GM12878 (cell line): ENCODE measurements around the gene BICRA. TPM values are rescaled to one million over a fixed set of nuclear protein-coding genes. Genes with fewer than 3 reads are reported as not detected.
A peak's percentile ranks its signal among the peaks of the same experiment; 100 is the strongest.

Experiments
- ASH2L ChIP-seq: fragments of 300-600, 200-600 bp; sonication (generic); IDR thresholded peaks from 2 replicates; pipeline ENCODE4 v1.6.1; 2017; ENCODE audit warnings: low read depth, mild to moderate bottlenecking, borderline replicate concordance
- CREB1 ChIP-seq: IDR thresholded peaks from 2 replicates; pipeline ENCODE4 v1.6.1; 2012; ENCODE audit warnings: low read depth, mild to moderate bottlenecking, inconsistent platforms
- CREM ChIP-seq: IDR thresholded peaks from 2 replicates; pipeline ENCODE4 v1.6.1; 2014; ENCODE audit warnings: antibody characterized with exemption, low read depth
- EZH2 ChIP-seq: IDR thresholded peaks from 2 replicates; pipeline ENCODE4 v1.6.1; 2012; ENCODE audit warnings: low read depth, mild to moderate bottlenecking, control low read depth, inconsistent platforms, low read length, borderline replicate concordance; ENCODE audit not compliant: control insufficient read depth
- IKZF2 ChIP-seq, 2 experiments: fragments of 450-650 bp; IDR thresholded peaks; 2 replicates each; pipeline ENCODE4 v1.6.1; 2017; ENCODE audit warnings: mild to moderate bottlenecking in 2 of 2, moderate library complexity in 2 of 2
- LARP7 ChIP-seq: fragments of 450-650 bp; IDR thresholded peaks from 2 replicates; pipeline ENCODE4 v1.6.1; 2017; ENCODE audit warnings: mild to moderate bottlenecking
- MEF2A ChIP-seq: IDR thresholded peaks from 2 replicates; pipeline ENCODE4 v1.6.1; 2011; ENCODE audit warnings: low read depth, mild to moderate bottlenecking, low read length, moderate library complexity; ENCODE audit not compliant: insufficient read depth
- NFYB ChIP-seq: IDR thresholded peaks from 2 replicates; pipeline ENCODE4 v1.6.1; 2011; ENCODE audit warnings: low read depth, mild to moderate bottlenecking, low read length, improper control_type of control experiment, moderate library complexity; ENCODE audit not compliant: insufficient read depth
- POU2F2 ChIP-seq: IDR thresholded peaks from 3 replicates; pipeline ENCODE4 v1.6.1; 2011; ENCODE audit warnings: low read depth, mild to moderate bottlenecking, low read length, borderline replicate concordance
- SREBF1 ChIP-seq: IDR thresholded peaks from 2 replicates; pipeline ENCODE4 v1.6.1; 2012; ENCODE audit warnings: mild to moderate bottlenecking, low read length
- STAT3 ChIP-seq: IDR thresholded peaks from 2 replicates; pipeline ENCODE4 v1.6.1; 2011; ENCODE audit warnings: low read depth, low read length, improper control_type of control experiment
- TCF12 ChIP-seq: IDR thresholded peaks from 2 replicates; pipeline ENCODE4 v1.6.1; 2011; ENCODE audit warnings: low read depth, mild to moderate bottlenecking, low read length
- TCF3 ChIP-seq: IDR thresholded peaks from 2 replicates; pipeline ENCODE4 v1.6.1; 2012; ENCODE audit warnings: low read depth, mild to moderate bottlenecking, low read length, borderline replicate concordance; ENCODE audit not compliant: insufficient read depth
- ZNF24 ChIP-seq: fragments of 450-650 bp; IDR thresholded peaks from 2 replicates; pipeline ENCODE4 v1.6.1; 2017; ENCODE audit warnings: antibody characterized with exemption, mild to moderate bottlenecking
- polyA plus RNA-seq, 11 experiments: library from polyadenylated mRNA; depleted of rRNA in 4 of 11; unstranded in 6 of 11; stranded (reverse) in 5 of 11; fragments of >200 nt; fragmentation: Nextera tagmentation in 4 of 11; fragmentation: Illumina TruSeq in 1 of 11; extraction: Ambion mirVana in 4 of 11; extraction: Trizol in 1 of 11; gene quantifications; 1 replicate in 1 of 11; 2 replicates in 10 of 11; pipeline versions ENCODE4 v1.2.1 to v1.2.3, GENCODE V29; 2011 to 2016; ENCODE audit warnings: inconsistent platforms in 2 of 11, missing spikeins in 2 of 11, low read depth in 1 of 11
- total RNA-seq, 4 experiments: library from RNA; depleted of rRNA in 3 of 4; stranded (reverse); fragments of >200 nt in 3 of 4; fragmentation: Illumina TruSeq in 1 of 4; extraction: Trizol in 1 of 4; gene quantifications; 2 replicates each; pipeline versions ENCODE4 v1.2.1 to v1.2.3, GENCODE V29; 2013 to 2021
- TF ChIP-seq, protein P1 (sequence below): fragments of 450-650 bp; formaldehyde crosslinking; IDR thresholded peaks from 2 replicates; pipeline ENCODE4 v1.5.0; 2022; ENCODE audit warnings: mild to moderate bottlenecking, missing genetic modification characterization
- TF ChIP-seq, protein P2 (sequence below): fragments of 450-650 bp; IDR thresholded peaks from 2 replicates; pipeline ENCODE4 v1.6.1; 2017; ENCODE audit warnings: mild to moderate bottlenecking, moderate library complexity
- TF ChIP-seq, protein P3 (sequence below): fragments of 450-650 bp; formaldehyde crosslinking; IDR thresholded peaks from 2 replicates; pipeline ENCODE4 v1.4.0; 2022; ENCODE audit warnings: mild to moderate bottlenecking, moderate library complexity

The BICRA gene
- total and polyA plus RNA-seq, 10 of the 15 experiments (the other 5 are each of a cell fraction or from before 2014, with no cell fraction given), result 0.11 to 15.3 (median 1.3) TPM

DNA sequence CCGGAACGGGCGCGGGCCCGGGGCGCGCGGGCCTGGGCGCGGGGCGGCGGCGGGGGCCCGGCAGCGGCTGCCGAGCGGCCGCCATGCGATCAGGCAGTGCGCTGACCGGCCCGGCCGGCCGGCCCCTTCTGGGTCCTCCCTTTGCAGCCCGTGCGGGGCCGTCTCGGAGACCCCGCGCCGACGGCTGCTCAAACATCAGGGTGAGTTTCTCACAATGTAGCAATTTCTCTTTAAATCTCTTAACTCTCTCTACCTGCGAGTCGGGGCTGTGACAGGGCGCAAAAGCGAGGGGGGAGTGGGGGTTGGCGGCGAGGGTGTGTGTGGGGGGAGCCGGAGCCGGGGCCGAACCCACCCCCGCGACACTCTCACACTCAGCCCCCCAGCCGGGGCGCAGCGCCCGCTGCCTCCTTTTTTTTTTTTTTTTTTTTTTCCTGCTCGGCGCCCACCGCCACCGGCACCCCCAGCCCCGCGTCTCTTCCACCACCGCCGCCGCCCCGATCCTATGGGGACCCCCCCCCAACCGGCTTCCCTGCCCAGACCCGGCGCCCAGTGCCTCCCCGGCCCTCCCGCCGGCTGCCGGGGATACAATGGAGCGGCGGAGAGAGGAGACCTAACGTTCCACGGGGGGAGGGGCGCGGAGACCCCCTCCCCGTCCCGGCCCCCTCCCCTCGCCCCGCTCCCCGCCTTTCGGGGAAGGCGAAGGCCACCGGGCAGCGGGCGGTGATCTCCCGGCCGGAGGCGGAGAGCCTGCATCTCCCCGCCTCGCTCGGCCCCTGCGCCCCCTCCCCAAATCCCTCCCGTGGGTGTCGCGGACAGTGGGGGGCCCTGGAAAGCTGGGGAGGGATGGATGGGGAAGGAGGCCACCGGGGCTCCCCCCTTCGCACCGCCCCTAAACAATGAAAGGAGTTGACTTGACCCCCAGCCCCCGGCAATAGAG lies at the start of gene BICRA (continued):
- TF ChIP-seq CREM, result peak; percentile 27; the same call in 1 of the 2 replicates
- TF ChIP-seq POU2F2, result no peak
- TF ChIP-seq, protein P1, sequence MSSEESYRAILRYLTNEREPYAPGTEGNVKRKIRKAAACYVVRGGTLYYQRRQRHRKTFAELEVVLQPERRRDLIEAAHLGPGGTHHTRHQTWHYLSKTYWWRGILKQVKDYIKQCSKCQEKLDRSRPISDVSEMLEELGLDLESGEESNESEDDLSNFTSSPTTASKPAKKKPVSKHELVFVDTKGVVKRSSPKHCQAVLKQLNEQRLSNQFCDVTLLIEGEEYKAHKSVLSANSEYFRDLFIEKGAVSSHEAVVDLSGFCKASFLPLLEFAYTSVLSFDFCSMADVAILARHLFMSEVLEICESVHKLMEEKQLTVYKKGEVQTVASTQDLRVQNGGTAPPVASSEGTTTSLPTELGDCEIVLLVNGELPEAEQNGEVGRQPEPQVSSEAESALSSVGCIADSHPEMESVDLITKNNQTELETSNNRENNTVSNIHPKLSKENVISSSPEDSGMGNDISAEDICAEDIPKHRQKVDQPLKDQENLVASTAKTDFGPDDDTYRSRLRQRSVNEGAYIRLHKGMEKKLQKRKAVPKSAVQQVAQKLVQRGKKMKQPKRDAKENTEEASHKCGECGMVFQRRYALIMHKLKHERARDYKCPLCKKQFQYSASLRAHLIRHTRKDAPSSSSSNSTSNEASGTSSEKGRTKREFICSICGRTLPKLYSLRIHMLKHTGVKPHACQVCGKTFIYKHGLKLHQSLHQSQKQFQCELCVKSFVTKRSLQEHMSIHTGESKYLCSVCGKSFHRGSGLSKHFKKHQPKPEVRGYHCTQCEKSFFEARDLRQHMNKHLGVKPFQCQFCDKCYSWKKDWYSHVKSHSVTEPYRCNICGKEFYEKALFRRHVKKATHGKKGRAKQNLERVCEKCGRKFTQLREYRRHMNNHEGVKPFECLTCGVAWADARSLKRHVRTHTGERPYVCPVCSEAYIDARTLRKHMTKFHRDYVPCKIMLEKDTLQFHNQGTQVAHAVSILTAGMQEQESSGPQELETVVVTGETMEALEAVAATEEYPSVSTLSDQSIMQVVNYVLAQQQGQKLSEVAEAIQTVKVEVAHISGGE (CRISPR knock-in tag), result no peak
- no peak; the same call in 1 of the 2 replicates for TF ChIP-seq CREB1
- 0 out of 2 replicates have a peak, but pooled peaks have one; percentile 13 for TF ChIP-seq TCF12
- TF ChIP-seq SREBF1, result no peak
- no peak for TF ChIP-seq MEF2A
- 0 out of 2 replicates have a peak, but pooled peaks have one; percentile 9 for TF ChIP-seq TCF3
- TF ChIP-seq EZH2, result no peak
- no peak for TF ChIP-seq ASH2L
- no peak for TF ChIP-seq STAT3
- no peak for TF ChIP-seq IKZF2 (IDR thresholded peaks at IDR 0.05)
- TF ChIP-seq, protein P2, sequence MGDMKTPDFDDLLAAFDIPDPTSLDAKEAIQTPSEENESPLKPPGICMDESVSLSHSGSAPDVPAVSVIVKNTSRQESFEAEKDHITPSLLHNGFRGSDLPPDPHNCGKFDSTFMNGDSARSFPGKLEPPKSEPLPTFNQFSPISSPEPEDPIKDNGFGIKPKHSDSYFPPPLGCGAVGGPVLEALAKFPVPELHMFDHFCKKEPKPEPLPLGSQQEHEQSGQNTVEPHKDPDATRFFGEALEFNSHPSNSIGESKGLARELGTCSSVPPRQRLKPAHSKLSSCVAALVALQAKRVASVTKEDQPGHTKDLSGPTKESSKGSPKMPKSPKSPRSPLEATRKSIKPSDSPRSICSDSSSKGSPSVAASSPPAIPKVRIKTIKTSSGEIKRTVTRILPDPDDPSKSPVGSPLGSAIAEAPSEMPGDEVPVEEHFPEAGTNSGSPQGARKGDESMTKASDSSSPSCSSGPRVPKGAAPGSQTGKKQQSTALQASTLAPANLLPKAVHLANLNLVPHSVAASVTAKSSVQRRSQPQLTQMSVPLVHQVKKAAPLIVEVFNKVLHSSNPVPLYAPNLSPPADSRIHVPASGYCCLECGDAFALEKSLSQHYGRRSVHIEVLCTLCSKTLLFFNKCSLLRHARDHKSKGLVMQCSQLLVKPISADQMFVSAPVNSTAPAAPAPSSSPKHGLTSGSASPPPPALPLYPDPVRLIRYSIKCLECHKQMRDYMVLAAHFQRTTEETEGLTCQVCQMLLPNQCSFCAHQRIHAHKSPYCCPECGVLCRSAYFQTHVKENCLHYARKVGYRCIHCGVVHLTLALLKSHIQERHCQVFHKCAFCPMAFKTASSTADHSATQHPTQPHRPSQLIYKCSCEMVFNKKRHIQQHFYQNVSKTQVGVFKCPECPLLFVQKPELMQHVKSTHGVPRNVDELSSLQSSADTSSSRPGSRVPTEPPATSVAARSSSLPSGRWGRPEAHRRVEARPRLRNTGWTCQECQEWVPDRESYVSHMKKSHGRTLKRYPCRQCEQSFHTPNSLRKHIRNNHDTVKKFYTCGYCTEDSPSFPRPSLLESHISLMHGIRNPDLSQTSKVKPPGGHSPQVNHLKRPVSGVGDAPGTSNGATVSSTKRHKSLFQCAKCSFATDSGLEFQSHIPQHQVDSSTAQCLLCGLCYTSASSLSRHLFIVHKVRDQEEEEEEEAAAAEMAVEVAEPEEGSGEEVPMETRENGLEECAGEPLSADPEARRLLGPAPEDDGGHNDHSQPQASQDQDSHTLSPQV, result no peak
- TF ChIP-seq ZNF24, result no peak
- TF ChIP-seq LARP7, result no peak
- TF ChIP-seq, protein P3, sequence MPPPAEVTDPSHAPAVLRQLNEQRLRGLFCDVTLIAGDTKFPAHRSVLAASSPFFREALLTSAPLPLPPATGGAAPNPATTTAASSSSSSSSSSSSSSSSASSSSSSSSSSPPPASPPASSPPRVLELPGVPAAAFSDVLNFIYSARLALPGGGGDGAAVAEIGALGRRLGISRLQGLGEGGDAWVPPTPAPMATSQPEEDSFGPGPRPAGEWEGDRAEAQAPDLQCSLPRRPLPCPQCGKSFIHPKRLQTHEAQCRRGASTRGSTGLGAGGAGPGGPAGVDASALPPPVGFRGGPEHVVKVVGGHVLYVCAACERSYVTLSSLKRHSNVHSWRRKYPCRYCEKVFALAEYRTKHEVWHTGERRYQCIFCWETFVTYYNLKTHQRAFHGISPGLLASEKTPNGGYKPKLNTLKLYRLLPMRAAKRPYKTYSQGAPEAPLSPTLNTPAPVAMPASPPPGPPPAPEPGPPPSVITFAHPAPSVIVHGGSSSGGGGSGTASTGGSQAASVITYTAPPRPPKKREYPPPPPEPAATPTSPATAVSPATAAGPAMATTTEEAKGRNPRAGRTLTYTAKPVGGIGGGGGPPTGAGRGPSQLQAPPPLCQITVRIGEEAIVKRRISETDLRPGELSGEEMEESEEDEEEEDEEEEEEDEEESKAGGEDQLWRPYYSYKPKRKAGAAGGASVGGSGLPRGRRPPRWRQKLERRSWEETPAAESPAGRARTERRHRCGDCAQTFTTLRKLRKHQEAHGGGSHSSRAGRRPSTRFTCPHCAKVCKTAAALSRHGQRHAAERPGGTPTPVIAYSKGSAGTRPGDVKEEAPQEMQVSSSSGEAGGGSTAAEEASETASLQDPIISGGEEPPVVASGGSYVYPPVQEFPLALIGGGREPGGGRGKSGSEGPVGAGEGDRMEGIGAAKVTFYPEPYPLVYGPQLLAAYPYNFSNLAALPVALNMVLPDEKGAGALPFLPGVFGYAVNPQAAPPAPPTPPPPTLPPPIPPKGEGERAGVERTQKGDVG (CRISPR knock-in tag), result no peak
- TF ChIP-seq NFYB, result no peak
